Bronchial epithelial cell (primary cell): Measurements from ENCODE around the gene APOBEC4. TPM values are rescaled to one million over a fixed set of nuclear protein-coding genes. Genes with fewer than 3 reads are reported as not detected.

Source experiments
- DNase-seq: peaks from one replicate; pipeline ENCODE4 v3.0.0-alpha.2; 2010; ENCODE audit warnings: low read depth
- FAIRE-seq: peaks from 2 replicates; lab custom pipeline; 2011; peaks lifted over from hg19 to GRCh38; lab: Jason Lieb, UNC
- H3K27me3 ChIP-seq: 2 replicates; pipeline ENCODE4 v1.5.1; 2011; ENCODE audit warnings: low read length; ENCODE audit not compliant: control insufficient read depth, insufficient read depth
- H3K36me3 ChIP-seq: 2 replicates; pipeline ENCODE4 v1.5.1; 2011; ENCODE audit warnings: low read length; ENCODE audit not compliant: control insufficient read depth, insufficient read depth
- H3K4me3 ChIP-seq: 2 replicates; pipeline ENCODE4 v1.5.1; 2011; ENCODE audit warnings: mild to moderate bottlenecking, low read depth, low read length, control low read depth
- total RNA-seq: library from RNA; depleted of rRNA; stranded (reverse); fragments of >200 nt; gene quantifications from 2 replicates; pipeline ENCODE4 v1.2.1, GENCODE V29; 2014
- TF ChIP-seq, protein P1 (sequence below): IDR thresholded peaks from 2 replicates; pipeline ENCODE4 v1.5.1; 2011; ENCODE audit warnings: mild to moderate bottlenecking, moderate library complexity, low read length, control low read depth, inconsistent platforms; ENCODE audit not compliant: insufficient read depth, severe bottlenecking

APOBEC4 gene
- total RNA-seq, 1 donor from 2014 or later = not detected

DNA sequence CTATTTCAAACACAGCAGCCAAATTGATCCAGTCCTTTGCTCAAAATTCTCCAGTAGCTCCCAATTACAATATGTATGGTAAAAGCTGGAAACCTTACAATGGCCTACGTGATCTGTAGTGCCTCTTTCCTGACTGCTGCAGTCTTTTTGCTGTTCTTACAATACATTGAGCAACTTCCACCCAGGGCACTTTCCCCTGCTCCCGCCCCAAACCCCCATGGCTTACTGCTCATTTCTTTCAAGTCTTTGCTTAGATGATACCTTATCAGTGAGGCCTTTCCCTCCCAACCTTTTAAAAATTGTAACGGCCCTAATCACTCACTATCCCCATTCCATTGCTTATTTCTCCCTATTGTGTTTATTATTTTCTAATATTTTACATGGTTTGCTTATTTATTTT is 43.9 kb upstream of the APOBEC4 start:
- no peak for DNase-seq
- H3K4me3 ChIP-seq = no peak overlapping the region
- TF ChIP-seq, protein P1, sequence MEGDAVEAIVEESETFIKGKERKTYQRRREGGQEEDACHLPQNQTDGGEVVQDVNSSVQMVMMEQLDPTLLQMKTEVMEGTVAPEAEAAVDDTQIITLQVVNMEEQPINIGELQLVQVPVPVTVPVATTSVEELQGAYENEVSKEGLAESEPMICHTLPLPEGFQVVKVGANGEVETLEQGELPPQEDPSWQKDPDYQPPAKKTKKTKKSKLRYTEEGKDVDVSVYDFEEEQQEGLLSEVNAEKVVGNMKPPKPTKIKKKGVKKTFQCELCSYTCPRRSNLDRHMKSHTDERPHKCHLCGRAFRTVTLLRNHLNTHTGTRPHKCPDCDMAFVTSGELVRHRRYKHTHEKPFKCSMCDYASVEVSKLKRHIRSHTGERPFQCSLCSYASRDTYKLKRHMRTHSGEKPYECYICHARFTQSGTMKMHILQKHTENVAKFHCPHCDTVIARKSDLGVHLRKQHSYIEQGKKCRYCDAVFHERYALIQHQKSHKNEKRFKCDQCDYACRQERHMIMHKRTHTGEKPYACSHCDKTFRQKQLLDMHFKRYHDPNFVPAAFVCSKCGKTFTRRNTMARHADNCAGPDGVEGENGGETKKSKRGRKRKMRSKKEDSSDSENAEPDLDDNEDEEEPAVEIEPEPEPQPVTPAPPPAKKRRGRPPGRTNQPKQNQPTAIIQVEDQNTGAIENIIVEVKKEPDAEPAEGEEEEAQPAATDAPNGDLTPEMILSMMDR = no peak
- FAIRE-seq = no peak
- H3K27me3 ChIP-seq = no peaks in the 10 kb centered on the region
- H3K36me3 ChIP-seq = no peaks in the 10 kb centered on the region

DNA sequence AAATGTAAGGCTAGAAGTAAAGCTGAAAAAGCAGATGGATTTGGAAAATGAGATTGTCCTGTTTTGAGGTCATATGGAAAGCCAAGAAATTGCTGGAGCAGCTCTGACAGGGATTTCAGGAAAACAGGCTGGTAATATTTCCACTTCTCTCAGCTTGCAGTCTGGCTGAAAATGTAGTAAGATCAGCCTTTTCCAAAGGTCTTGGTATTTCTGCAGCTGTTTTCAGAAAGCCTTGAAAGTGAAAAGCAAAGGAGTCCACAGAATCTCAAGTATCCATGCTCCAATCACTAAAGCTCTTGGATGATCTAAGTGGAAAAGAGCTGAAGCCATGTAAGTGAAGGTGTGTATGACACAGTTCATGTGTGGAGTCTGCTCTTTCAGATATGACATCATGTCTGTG is 41.6 kb upstream of the APOBEC4 start:
- TF ChIP-seq, protein P1 = no peak
- FAIRE-seq (no peak), DNase-seq (no peak)
- no peaks in the 10 kb centered on the region for H3K27me3 ChIP-seq
- H3K36me3 ChIP-seq = no peaks in the 10 kb centered on the region
- no peak overlapping the region for H3K4me3 ChIP-seq

DNA sequence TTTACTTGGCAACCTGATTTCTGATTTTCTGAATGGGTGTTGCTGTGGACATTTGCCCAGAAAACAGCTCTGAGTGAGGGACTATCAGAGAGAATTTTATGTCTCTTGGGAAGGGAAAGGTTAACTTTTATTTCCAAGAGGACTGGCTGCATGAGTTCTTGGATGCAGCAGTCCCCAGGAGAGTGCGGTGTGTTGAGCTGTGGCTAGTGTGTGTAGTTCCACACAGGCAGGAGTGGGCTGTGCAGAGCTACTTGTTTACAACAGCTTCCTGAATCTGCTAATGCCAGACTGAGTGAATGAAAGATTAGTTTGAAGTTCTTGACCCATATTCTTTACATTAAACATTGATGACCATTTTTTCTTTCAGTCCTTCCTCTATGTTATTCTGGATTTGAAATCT is 41.0 kb upstream of the APOBEC4 start:
- H3K4me3 ChIP-seq = no peak overlapping the region
- TF ChIP-seq, protein P1 = no peak
- no peaks in the 10 kb centered on the region for H3K27me3 ChIP-seq
- FAIRE-seq = peak; percentile 36
- no peak for DNase-seq
- no peaks in the 10 kb centered on the region for H3K36me3 ChIP-seq

DNA sequence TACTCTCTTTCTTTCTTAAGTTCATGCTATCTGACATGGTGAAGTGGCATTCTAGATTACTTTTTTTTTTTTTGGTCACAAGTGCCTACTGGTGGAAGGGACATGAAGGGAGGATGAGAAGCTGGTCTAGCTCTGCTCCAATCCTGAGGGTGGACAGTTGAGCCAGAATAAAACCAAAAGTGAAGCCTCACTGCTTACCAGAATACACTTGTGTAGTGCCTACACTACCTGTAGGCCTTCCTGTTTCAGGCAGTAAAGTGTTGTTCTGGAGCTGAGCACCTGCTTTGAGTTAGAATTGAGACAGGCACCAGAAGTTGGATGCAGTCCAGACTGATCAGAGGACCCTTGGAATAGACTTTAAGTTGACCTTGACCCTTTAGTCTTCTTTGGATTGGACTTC is 40.4 kb upstream of the APOBEC4 start:
- Histone ChIP-seq H3K4me3 (no peak overlapping the region), H3K36me3 (no peaks in the 10 kb centered on the region), H3K27me3 (no peaks in the 10 kb centered on the region)
- peak; percentile 40 for FAIRE-seq
- TF ChIP-seq, protein P1 = no peak
- no peak for DNase-seq

DNA sequence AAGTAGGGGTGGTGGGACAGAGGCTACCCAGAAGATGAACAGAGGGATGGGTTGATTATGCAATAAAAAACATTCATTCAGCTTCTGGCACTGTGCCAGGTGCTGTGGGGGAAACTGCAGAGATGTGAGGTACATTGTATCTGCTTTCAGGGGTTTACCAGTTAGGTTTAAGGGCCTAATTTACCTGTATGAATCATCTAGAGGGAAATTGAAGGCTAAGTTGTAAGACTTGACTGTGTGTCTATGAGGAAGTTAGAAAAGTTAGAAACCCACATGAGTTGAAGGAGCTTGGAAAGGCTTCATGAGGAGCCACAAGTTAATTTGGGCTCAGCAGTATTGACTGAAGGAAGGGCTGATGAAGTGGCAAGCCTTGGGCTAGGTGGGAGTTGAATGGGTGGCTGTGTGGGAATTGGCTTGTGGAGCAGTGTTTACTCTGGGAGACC is 36.7 kb upstream of the APOBEC4 start:
- no peak overlapping the region for H3K4me3 ChIP-seq
- no peak for FAIRE-seq
- peak; percentile 17 for DNase-seq
- TF ChIP-seq, protein P1 = no peak
- no peaks in the 10 kb centered on the region for H3K36me3 ChIP-seq
- H3K27me3 ChIP-seq = no peaks in the 10 kb centered on the region
